Omental fat pad (tissue), 4 donors: ENCODE data around the gene TAS1R2. TPM values are rescaled to one million over a fixed set of nuclear protein-coding genes. Genes with fewer than 3 reads are reported as not detected.
"Not testable (repeated sequence)": the region's sequence is repeated elsewhere in the genome, so short reads cannot be mapped to it uniquely, and the experiment has no call there.

Source experiments
- ATAC-seq: fragments of 150-250 bp; one replicate; pipeline ENCODE4 v1.9.1; 2016; ENCODE audit warnings: mild to moderate bottlenecking, moderate library complexity; ENCODE audit not compliant: low FRiP score
- DNase-seq: peaks from one replicate; pipeline ENCODE4 v3.0.0-alpha.2; 2019; ENCODE audit warnings: low spot score
- CTCF ChIP-seq, 3 donors: fragments of 450-650 bp; IDR thresholded peaks; one replicate each; pipeline ENCODE4 v1.5.1; 2016 to 2017; ENCODE audit warnings: antibody characterized with exemption in 3 of 3, mild to moderate bottlenecking in 3 of 3, moderate library complexity in 2 of 3
- total RNA-seq, 4 donors: library from RNA; depleted of rRNA; stranded (reverse); fragments of >200 nt; gene quantifications; one replicate each; pipeline ENCODE4 v1.1.0, GENCODE V29; 2016

TAS1R2 gene
- total RNA-seq, 4 donors from 2014 or later: not detected

GRCh38 chr1:18901147-18901951, 41.9 kb upstream of the TAS1R2 start:
- no peak for DNase-seq
- no peak for ATAC-seq
- no peak for TF ChIP-seq CTCF (IDR thresholded peaks at IDR 0.05)

- ATAC-seq (no peak), DNase-seq (no peak)
- no peak for TF ChIP-seq CTCF (IDR thresholded peaks at IDR 0.05)
These were observed 40.9 kb upstream of the TAS1R2 start for GRCh38 chr1:18900303-18900841.

- ATAC-seq (no peak), DNase-seq (no peak)
- no peak for TF ChIP-seq CTCF (IDR thresholded peaks at IDR 0.05)
These were observed 40.0 kb upstream of the TAS1R2 start for GRCh38 chr1:18899363-18900049.

- DNase-seq: no peak
- no peak for ATAC-seq
- TF ChIP-seq CTCF (IDR thresholded peaks at IDR 0.05): no peak
These were observed 39.1 kb upstream of the TAS1R2 start for GRCh38 chr1:18898567-18898966.

- DNase-seq (no peak), ATAC-seq (no peak)
- TF ChIP-seq CTCF (IDR thresholded peaks at IDR 0.05): no peak
These were observed 35.9 kb upstream of the TAS1R2 start for GRCh38 chr1:18895317-18895716.

GRCh38 chr1:18893120-18893519, 33.7 kb upstream of the TAS1R2 start:
- TF ChIP-seq CTCF (IDR thresholded peaks at IDR 0.05): no peak
- DNase-seq: no peak
- ATAC-seq: no peak

GRCh38 chr1:18891858-18892257, 32.4 kb upstream of the TAS1R2 start:
- ATAC-seq: not testable (repeated sequence)

More at GRCh38 chr1:18891858-18892257, 32.4 kb upstream of the TAS1R2 start:
- not testable (repeated sequence) for DNase-seq
